Stomach (tissue), 9 donors: ENCODE results near the gene TSTD2. TPM values are rescaled to one million over a fixed set of nuclear protein-coding genes. Genes with fewer than 3 reads are reported as not detected.
A peak's percentile ranks its signal among the peaks of the same experiment; 100 is the strongest.

ENCODE experiments used
- DNase-seq, 2 donors: peaks; one replicate each; pipeline versions ENCODE4 v3.0.0 to v3.0.0-alpha.2; 2013 to 2019
- H3K27ac ChIP-seq, 5 donors: fragments of 200-600 bp in 4 of 5; sonication (generic) in 4 of 5; one replicate each; pipeline ENCODE4 v1.5.1; 2013 to 2019; ENCODE audit warnings: mild to moderate bottlenecking in 1 of 5, moderate library complexity in 1 of 5
- H3K27me3 ChIP-seq, 3 donors: fragments of 200-600 bp; sonication (generic); one replicate each; pipeline ENCODE4 v1.5.1; 2017 to 2019; ENCODE audit warnings: mixed run types in 1 of 3
- H3K36me3 ChIP-seq, 4 donors: fragments of 200-600 bp; sonication (generic); 1 replicate in 3 of 4; 2 replicates in 1 of 4; pipeline ENCODE4 v1.5.1; 2016 to 2019
- H3K4me1 ChIP-seq, 4 donors: fragments of 200-600 bp; sonication (generic); one replicate each; pipeline ENCODE4 v1.5.1; 2016 to 2019
- H3K4me3 ChIP-seq, 4 donors: fragments of 200-600 bp; sonication (generic) in 3 of 4; one replicate each; pipeline ENCODE4 v1.5.1; 2016 to 2019; ENCODE audit warnings: mild to moderate bottlenecking in 1 of 4
- H3K9me3 ChIP-seq, 4 donors: fragments of 200-600 bp; sonication (generic); one replicate each; pipeline ENCODE4 v1.5.1; 2016 to 2019
- CTCF ChIP-seq, 7 experiments: fragments of 450-650 bp in 4 of 7; fragments of 200-600 bp in 3 of 7; sonication (generic) in 3 of 7; IDR thresholded peaks; one replicate each; pipeline ENCODE4 v1.5.1; 2016 to 2019; ENCODE audit warnings: antibody characterized with exemption in 7 of 7, control low read depth in 2 of 7, mild to moderate bottlenecking in 1 of 7
- EP300 ChIP-seq: sonication (generic); formaldehyde crosslinking; IDR thresholded peaks from one replicate; pipeline ENCODE4 v1.6.1; 2017; ENCODE audit warnings: antibody characterized with exemption
- POLR2A ChIP-seq, 4 donors: fragments of 450-650 bp; IDR thresholded peaks; one replicate each; pipeline ENCODE4 v1.6.1; 2016; ENCODE audit warnings: antibody characterized with exemption in 4 of 4, control low read depth in 2 of 4, mild to moderate bottlenecking in 1 of 4, moderate library complexity in 1 of 4
- POLR2AphosphoS5 ChIP-seq, 3 donors: sonication (generic); formaldehyde crosslinking; IDR thresholded peaks; one replicate each; pipeline ENCODE4 v1.6.1; 2016; ENCODE audit warnings: antibody characterized with exemption in 3 of 3
- WGBS, 5 donors: extraction: QIAGEN DNeasy Blood & Tissue Kit in 3 of 5; methylation state at CpG; one replicate each; pipeline versions ENCODE4 v1.1.5 to v1.1.7; 2013 to 2018; 5-methylcytosine and 5-hydroxymethylcytosine counted together
- intact Hi-C: fragments of 100-400 bp; cut with DNase I; formaldehyde crosslinking; loops from one replicate; pipeline ENCODE4 v1.15.1; 2023; ENCODE audit warnings: low total_unique reads
- polyA plus RNA-seq, 3 donors: library from polyadenylated mRNA; stranded (reverse); fragments of 200-250 nt; gene quantifications; one replicate each; pipeline ENCODE4 v1.2.3, GENCODE V29; 2013
- total RNA-seq, 5 donors: library from RNA; depleted of rRNA; stranded (reverse); fragments of >200 nt; gene quantifications; one replicate each; pipeline versions ENCODE4 v1.1.0 to v1.2.3, GENCODE V29; 2014 to 2016
- donor health status: healthy with polysubstance abuse.
- donor health status: Bipolar disorder and iron deficiency.
- donor health status: healthy.

TSTD2 gene
- total and polyA plus RNA-seq, 8 donors: 2.3 to 29.9 (median 12.3) TPM

GRCh38 chr9:97555164-97555563, 78.0 kb downstream of the TSTD2 start:
- no peak for TF ChIP-seq POLR2AphosphoS5 (IDR thresholded peaks at IDR 0.05)
- no peak for TF ChIP-seq CTCF (IDR thresholded peaks at IDR 0.05)
- TF ChIP-seq EP300: no peak
- no peak for TF ChIP-seq POLR2A (IDR thresholded peaks at IDR 0.05)
- no peaks in the 10 kb centered on the region for H3K9me3 ChIP-seq
- H3K4me1 ChIP-seq: peaks cover 25 to 39% (median 34%) of the 10 kb centered on the region in 4 donors
- H3K4me3 ChIP-seq: no peak overlapping the region
- no peaks in the 10 kb centered on the region for H3K27me3 ChIP-seq
- WGBS, 5 donors: 58 to 76% (median 65%) methylated on average over 15 of the region's 15 CpGs
- peak in 1 of 2 donors; percentile 40 for DNase-seq
- peaks cover 5 to 22% (median 18%) of the 10 kb centered on the region in 4 donors for H3K36me3 ChIP-seq
- intact Hi-C loops: no loop called here
- H3K27ac ChIP-seq: no peak overlapping the region

GRCh38 chr9:97554566-97555075, 78.5 kb downstream of the TSTD2 start:
- no peak for DNase-seq
- Histone ChIP-seq H3K27me3 (no peaks in the 10 kb centered on the region), H3K9me3 (no peaks in the 10 kb centered on the region), H3K4me1 (peaks cover 25 to 39% (median 34%) of the 10 kb centered on the region in 4 donors), H3K36me3 (peaks cover 5 to 22% (median 18%) of the 10 kb centered on the region in 4 donors), H3K27ac (no peak overlapping the region), H3K4me3 (no peak overlapping the region)
- intact Hi-C loops: no loop called here
- 91 to 97% (median 93%) methylated on average over 6 of the region's 6 CpGs for WGBS, 5 donors
- no peak for TF ChIP-seq EP300
- no peak for TF ChIP-seq POLR2A (IDR thresholded peaks at IDR 0.05)
- no peak for TF ChIP-seq CTCF (IDR thresholded peaks at IDR 0.05)
- no peak for TF ChIP-seq POLR2AphosphoS5 (IDR thresholded peaks at IDR 0.05)

- no peak overlapping the region for H3K4me3 ChIP-seq
- no peak overlapping the region for H3K27ac ChIP-seq
- TF ChIP-seq POLR2AphosphoS5 (IDR thresholded peaks at IDR 0.05): no peak
- TF ChIP-seq EP300: no peak
- no peak for TF ChIP-seq POLR2A (IDR thresholded peaks at IDR 0.05)
- TF ChIP-seq CTCF (IDR thresholded peaks at IDR 0.05): no peak
- intact Hi-C loops: no loop called here
- peaks cover 24 to 33% (median 30%) of the 10 kb centered on the region in 4 donors for H3K4me1 ChIP-seq
- no peaks in the 10 kb centered on the region for H3K27me3 ChIP-seq
- H3K36me3 ChIP-seq: peaks cover 5 to 28% (median 21%) of the 10 kb centered on the region in 4 donors
- 76 to 90% (median 82%) methylated on average over 5 of the region's 5 CpGs for whole genome bisulfite sequencing, 5 donors
- H3K9me3 ChIP-seq: no peaks in the 10 kb centered on the region
- no peak for DNase-seq
Observed at GRCh38 chr9:97553841-97554240, 79.3 kb downstream of the TSTD2 start.

GRCh38 chr9:97553141-97553540, 80.0 kb downstream of the TSTD2 start:
- H3K27ac ChIP-seq: no peak overlapping the region
- peaks cover 17 to 27% (median 23%) of the 10 kb centered on the region in 4 donors for H3K4me1 ChIP-seq
- H3K36me3 ChIP-seq: peaks cover 5 to 35% (median 26%) of the 10 kb centered on the region in 4 donors
- intact Hi-C loops: no loop called here
- no peaks in the 10 kb centered on the region for H3K9me3 ChIP-seq
- no peaks in the 10 kb centered on the region for H3K27me3 ChIP-seq
- 79 to 93% (median 90%) methylated on average over 6 of the region's 6 CpGs for WGBS, 5 donors
- no peak for DNase-seq
- no peak overlapping the region for H3K4me3 ChIP-seq
- no peak for TF ChIP-seq POLR2A (IDR thresholded peaks at IDR 0.05)
- no peak for TF ChIP-seq EP300
- TF ChIP-seq POLR2AphosphoS5 (IDR thresholded peaks at IDR 0.05): no peak
- TF ChIP-seq CTCF (IDR thresholded peaks at IDR 0.05): no peak
